Sigmoid colon (tissue), 4 donors: ENCODE results near the gene TGM6.

Source experiments
- CTCF ChIP-seq, 4 experiments: fragments of 450-650 bp in 3 of 4; fragments of 200-600 bp in 1 of 4; IDR thresholded peaks; one replicate each; pipeline ENCODE4 v1.5.1; 2016 to 2019; ENCODE audit warnings: antibody characterized with exemption in 4 of 4, mild to moderate bottlenecking in 3 of 4, moderate library complexity in 2 of 4
- EP300 ChIP-seq, 4 donors: sonication (generic); formaldehyde crosslinking; IDR thresholded peaks; one replicate each; pipeline ENCODE4 v1.6.1; 2017; ENCODE audit warnings: antibody characterized with exemption in 4 of 4
- POLR2AphosphoS5 ChIP-seq, 4 donors: sonication (generic); formaldehyde crosslinking; IDR thresholded peaks; one replicate each; pipeline ENCODE4 v1.6.1; 2017; ENCODE audit warnings: antibody characterized with exemption in 4 of 4

GRCh38 chr20:2421247-2421646, 40.5 kb downstream of the TGM6 start:
- no peak for TF ChIP-seq CTCF (IDR thresholded peaks at IDR 0.05)
- no peak for TF ChIP-seq EP300 (IDR thresholded peaks at IDR 0.05)
- no peak for TF ChIP-seq POLR2AphosphoS5 (IDR thresholded peaks at IDR 0.05)
